GM23338 (cell line): ENCODE data around the gene FAM72A. TPM values are rescaled to one million over a fixed set of nuclear protein-coding genes. Genes with fewer than 3 reads are reported as not detected.
"Not testable (repeated sequence)": the region's sequence is repeated elsewhere in the genome, so short reads cannot be mapped to it uniquely, and the experiment has no call there.

Experiments used
- ATAC-seq: fragments of 200-7000 bp; cut with Tn5 transposase; 3 replicates; pipeline ENCODE4 v1.9.1; 2020
- DNase-seq: peaks from one replicate; pipeline ENCODE4 v3.0.0-alpha.2; 2015; ENCODE audit warnings: low spot score
- H2AFZ ChIP-seq: fragments of 200-600 bp; sonication (generic); 2 replicates; pipeline ENCODE4 v1.8.0; 2016; ENCODE audit warnings: antibody characterized with exemption, mild to moderate bottlenecking, moderate library complexity
- H3F3A ChIP-seq: fragments of 200-600 bp; sonication (generic); replicated peaks from 2 replicates; pipeline ENCODE4 v1.8.0; 2017; ENCODE audit warnings: antibody characterized with exemption, mixed run types, low read depth
- H3K27ac ChIP-seq: fragments of 200-600 bp; sonication (generic); 2 replicates; pipeline ENCODE4 v1.6.1; 2016; ENCODE audit warnings: low read depth
- H3K27me3 ChIP-seq: fragments of 200-600 bp; sonication (generic); 2 replicates; pipeline ENCODE4 v1.8.0; 2016; ENCODE audit warnings: mild to moderate bottlenecking, mixed run types, moderate library complexity; ENCODE audit not compliant: insufficient read depth
- H3K36me3 ChIP-seq: fragments of 200-600 bp; sonication (generic); 2 replicates; pipeline ENCODE4 v1.8.0; 2016; ENCODE audit warnings: mild to moderate bottlenecking; ENCODE audit not compliant: insufficient read depth
- H3K4me1 ChIP-seq: fragments of 200-600 bp; sonication (generic); 2 replicates; pipeline ENCODE4 v1.8.0; 2016; ENCODE audit warnings: mild to moderate bottlenecking, moderate library complexity; ENCODE audit not compliant: insufficient read depth
- H3K4me2 ChIP-seq: fragments of 200-600 bp; sonication (generic); 2 replicates; pipeline ENCODE4 v1.7.1; 2017; ENCODE audit warnings: mixed run types
- H3K4me3 ChIP-seq: fragments of 200-600 bp; sonication (generic); 2 replicates; pipeline ENCODE4 v1.6.1; 2016; ENCODE audit warnings: mixed run types
- H3K79me2 ChIP-seq: fragments of 200-600 bp; sonication (generic); replicated peaks from 2 replicates; pipeline ENCODE4 v1.8.0; 2017; ENCODE audit warnings: mild to moderate bottlenecking; ENCODE audit not compliant: insufficient read depth
- H3K9me2 ChIP-seq: fragments of 200-600 bp; sonication (generic); 2 replicates; pipeline ENCODE4 v1.8.0; 2017; ENCODE audit not compliant: insufficient read depth
- H4K20me1 ChIP-seq: fragments of 200-600 bp; sonication (generic); replicated peaks from 2 replicates; pipeline ENCODE4 v1.8.0; 2017; ENCODE audit warnings: mild to moderate bottlenecking; ENCODE audit not compliant: insufficient read depth
- H3K27ac Mint-ChIP-seq: 2 replicates; pipeline ENCODE4 v1.8.0; 2020; ENCODE audit warnings: inconsistent platforms, mild to moderate bottlenecking, moderate library complexity, mixed read lengths
- H3K27me3 Mint-ChIP-seq: 3 replicates; pipeline ENCODE4 v1.8.0; 2022; ENCODE audit warnings: low read depth, mild to moderate bottlenecking, moderate library complexity, mixed read lengths, inconsistent platforms; ENCODE audit not compliant: insufficient read depth, poor library complexity
- H3K36me3 Mint-ChIP-seq: 3 replicates; pipeline ENCODE4 v1.8.0; 2021; ENCODE audit warnings: low read depth, mild to moderate bottlenecking, inconsistent platforms, moderate library complexity, mixed read lengths
- H3K4me1 Mint-ChIP-seq: 3 replicates; pipeline ENCODE4 v1.8.0; 2020; ENCODE audit warnings: mild to moderate bottlenecking, inconsistent platforms, mixed read lengths
- H3K4me3 Mint-ChIP-seq: 3 replicates; pipeline ENCODE4 v1.8.0; 2021; ENCODE audit warnings: moderate library complexity, mild to moderate bottlenecking, inconsistent platforms, mixed read lengths
- H3K9me3 Mint-ChIP-seq: 3 replicates; pipeline ENCODE4 v1.8.0; 2020; ENCODE audit warnings: moderate library complexity, mild to moderate bottlenecking, inconsistent platforms, mixed read lengths
- polyA plus RNA-seq: library from polyadenylated mRNA; unstranded; fragments of >200 nt; fragmentation: Nextera tagmentation; extraction: Ambion mirVana; gene quantifications from 2 replicates; pipeline ENCODE4 v1.2.1, GENCODE V29; 2016
- total RNA-seq: library from RNA; depleted of rRNA; stranded (reverse); fragments of >200 nt; shearing (Covaris generic); gene quantifications from 2 replicates; pipeline ENCODE4 v1.2.3, GENCODE V29; 2014

FAM72A gene
- total and polyA plus RNA-seq, 2 experiments from 2014 or later: 19.1 to 26.7 TPM

- H3K4me1 Mint-ChIP-seq, H3K27ac ChIP-seq, DNase-seq, H3K27me3 Mint-ChIP-seq, H3K4me3 Mint-ChIP-seq, H3K9me2 ChIP-seq, H2AFZ ChIP-seq, H3F3A ChIP-seq, H3K36me3 Mint-ChIP-seq, H3K4me2 ChIP-seq, H3K79me2 ChIP-seq, H3K4me3 ChIP-seq, ATAC-seq, H3K9me3 Mint-ChIP-seq, H3K4me1 ChIP-seq, H3K27me3 ChIP-seq, H4K20me1 ChIP-seq, H3K27ac Mint-ChIP-seq, H3K36me3 ChIP-seq: not testable (repeated sequence)
Observed at GRCh38 chr1:206218285-206218684, 15.6 kb upstream of the FAM72A start.

- H3K4me1 Mint-ChIP-seq, H3K9me3 Mint-ChIP-seq, H3K27ac ChIP-seq, H2AFZ ChIP-seq, H3K4me3 ChIP-seq, DNase-seq, H3K4me3 Mint-ChIP-seq, H4K20me1 ChIP-seq, ATAC-seq, H3K79me2 ChIP-seq, H3K36me3 ChIP-seq, H3K27ac Mint-ChIP-seq, H3K4me2 ChIP-seq, H3K27me3 Mint-ChIP-seq, H3K36me3 Mint-ChIP-seq, H3F3A ChIP-seq, H3K9me2 ChIP-seq, H3K4me1 ChIP-seq, H3K27me3 ChIP-seq: not testable (repeated sequence)
Observed at GRCh38 chr1:206215600-206216392, 13.2 kb upstream of the FAM72A start.

GRCh38 chr1:206210802-206211201 is 8.2 kb upstream of the FAM72A start:
- H3K27me3 Mint-ChIP-seq, H3K4me1 ChIP-seq, H4K20me1 ChIP-seq, H2AFZ ChIP-seq, H3K27ac ChIP-seq, ATAC-seq, H3K4me2 ChIP-seq, DNase-seq, H3K27me3 ChIP-seq, H3K4me3 ChIP-seq, H3K9me2 ChIP-seq, H3K27ac Mint-ChIP-seq, H3K9me3 Mint-ChIP-seq, H3K4me1 Mint-ChIP-seq, H3K4me3 Mint-ChIP-seq, H3F3A ChIP-seq, H3K36me3 ChIP-seq, H3K36me3 Mint-ChIP-seq, H3K79me2 ChIP-seq: not testable (repeated sequence)

- Histone ChIP-seq H3K4me2 (peak overlapping the region; percentile 70), H3K4me3 (peak overlapping the region; percentile 43; the same call in 1 of the 2 replicates)
- not testable (repeated sequence) for H3K4me1 ChIP-seq, H3K4me1 Mint-ChIP-seq, H3K9me3 Mint-ChIP-seq, H3K27ac ChIP-seq, H3F3A ChIP-seq, H3K27me3 ChIP-seq, H3K79me2 ChIP-seq, H3K9me2 ChIP-seq, H3K27ac Mint-ChIP-seq, H3K36me3 ChIP-seq, H2AFZ ChIP-seq, H3K4me3 Mint-ChIP-seq, H3K36me3 Mint-ChIP-seq, H3K27me3 Mint-ChIP-seq, DNase-seq, H4K20me1 ChIP-seq
- peak; percentile 2 for ATAC-seq
Observed at GRCh38 chr1:206205569-206205968, 2.9 kb upstream of the FAM72A start.

GRCh38 chr1:206204871-206205270 is 2.2 kb upstream of the FAM72A start:
- peak; percentile 0; the same call in 1 of the 3 replicates for ATAC-seq
- peak overlapping the region; percentile 63 for H3K4me3 ChIP-seq
- H3K79me2 ChIP-seq, H3K27me3 Mint-ChIP-seq, H3K9me2 ChIP-seq, H3K36me3 ChIP-seq, H2AFZ ChIP-seq, H3K27ac Mint-ChIP-seq, DNase-seq, H4K20me1 ChIP-seq, H3K9me3 Mint-ChIP-seq, H3K27ac ChIP-seq, H3K4me1 Mint-ChIP-seq, H3K27me3 ChIP-seq, H3K4me1 ChIP-seq, H3F3A ChIP-seq, H3K36me3 Mint-ChIP-seq: not testable (repeated sequence)
- H3K4me3 Mint-ChIP-seq: peak overlapping the region; percentile 78
- peak overlapping the region; percentile 79 for H3K4me2 ChIP-seq

GRCh38 chr1:206204159-206204511 is 1.5 kb upstream of the FAM72A start:
- H3K4me2 ChIP-seq, DNase-seq: not testable (repeated sequence)

More at GRCh38 chr1:206204159-206204511, 1.5 kb upstream of the FAM72A start:
- H4K20me1 ChIP-seq, H3K4me1 Mint-ChIP-seq, H3K9me2 ChIP-seq, H3K27ac ChIP-seq, H3K27me3 ChIP-seq, H2AFZ ChIP-seq, H3F3A ChIP-seq, H3K27ac Mint-ChIP-seq, H3K27me3 Mint-ChIP-seq, H3K4me1 ChIP-seq, H3K9me3 Mint-ChIP-seq, H3K79me2 ChIP-seq, H3K36me3 Mint-ChIP-seq, H3K36me3 ChIP-seq: not testable (repeated sequence)
- peak overlapping the region; percentile 64; the same call in 2 of the 3 replicates for H3K4me3 Mint-ChIP-seq
- H3K4me3 ChIP-seq: peak overlapping the region; percentile 45; the same call in 1 of the 2 replicates
- peak; percentile 0; the same call in 1 of the 3 replicates for ATAC-seq
